H7 (cell line): ENCODE measurements around the gene ZFAND4. TPM values are rescaled to one million over a fixed set of nuclear protein-coding genes. Genes with fewer than 3 reads are reported as not detected.
"Not testable (repeated sequence)": the region's sequence is repeated elsewhere in the genome, so short reads cannot be mapped to it uniquely, and the experiment has no call there.

Experiments used
- DNase-seq: peaks from one replicate; pipeline ENCODE4 v3.0.0; 2012
- H3K27me3 ChIP-seq: 2 replicates; pipeline ENCODE4 v1.6.0; 2011; ENCODE audit warnings: mild to moderate bottlenecking, low read length; ENCODE audit not compliant: control insufficient read depth, insufficient read depth
- H3K36me3 ChIP-seq: replicated peaks from 2 replicates; pipeline ENCODE4 v1.5.1; 2011; ENCODE audit warnings: low read length; ENCODE audit not compliant: control insufficient read depth, insufficient read depth
- H3K4me3 ChIP-seq: 2 replicates; pipeline ENCODE4 v1.5.1; 2011; ENCODE audit warnings: low read depth, mild to moderate bottlenecking, control low read depth, low read length, moderate library complexity; ENCODE audit not compliant: insufficient read depth
- total RNA-seq: library from RNA; depleted of rRNA; stranded (reverse); fragments of >200 nt; shearing (Covaris generic); gene quantifications from 2 replicates; pipeline ENCODE4 v1.2.3, GENCODE V29; 2014

Gene ZFAND4
- total RNA-seq, 1 experiment from 2014 or later, result 8.0 TPM

- not testable (repeated sequence) for H3K27me3 ChIP-seq, DNase-seq, H3K4me3 ChIP-seq, H3K36me3 ChIP-seq
These were observed 17.8 kb downstream of the ZFAND4 start for GRCh38 chr10:45654753-45655141.

- Histone ChIP-seq H3K36me3 (no peaks in the 10 kb centered on the region), H3K4me3 (no peak overlapping the region), H3K27me3 (no peaks in the 10 kb centered on the region)
- no peak for DNase-seq
These were observed 19.1 kb downstream of the ZFAND4 start for GRCh38 chr10:45653454-45653853.

- Histone ChIP-seq H3K36me3 (no peaks in the 10 kb centered on the region), H3K27me3 (no peaks in the 10 kb centered on the region), H3K4me3 (no peak overlapping the region)
- no peak for DNase-seq
These were observed 20.1 kb downstream of the ZFAND4 start for GRCh38 chr10:45652511-45652910.

- no peaks in the 10 kb centered on the region for H3K27me3 ChIP-seq
- no peak overlapping the region for H3K4me3 ChIP-seq
- no peak for DNase-seq
- H3K36me3 ChIP-seq, result peaks cover 3% of the 10 kb centered on the region; the same call in 1 of the 2 replicates
These were observed 23.3 kb downstream of the ZFAND4 start for GRCh38 chr10:45649296-45649695.

GRCh38 chr10:45647118-45647517 lies 25.5 kb downstream of the ZFAND4 start:
- no peaks in the 10 kb centered on the region for H3K27me3 ChIP-seq
- no peak for DNase-seq
- peaks cover 3% of the 10 kb centered on the region; the same call in 1 of the 2 replicates for H3K36me3 ChIP-seq
- no peak overlapping the region for H3K4me3 ChIP-seq

- DNase-seq, result no peak
- no peak overlapping the region for H3K4me3 ChIP-seq
These were observed 26.1 kb downstream of the ZFAND4 start for GRCh38 chr10:45646384-45647050.

GRCh38 chr10:45644527-45644926 lies 28.0 kb downstream of the ZFAND4 start:
- no peak for DNase-seq
- H3K27me3 ChIP-seq, result no peaks in the 10 kb centered on the region
- H3K36me3 ChIP-seq, result peaks cover 3% of the 10 kb centered on the region; the same call in 1 of the 2 replicates
- no peak overlapping the region for H3K4me3 ChIP-seq

More at GRCh38 chr10:45646384-45647050, 26.1 kb downstream of the ZFAND4 start:
- H3K27me3 ChIP-seq, result no peaks in the 10 kb centered on the region
- H3K36me3 ChIP-seq, result peaks cover 3% of the 10 kb centered on the region; the same call in 1 of the 2 replicates

GRCh38 chr10:45640941-45641340 lies 31.6 kb downstream of the ZFAND4 start:
- no peaks in the 10 kb centered on the region for H3K27me3 ChIP-seq
- H3K36me3 ChIP-seq, result no peaks in the 10 kb centered on the region
- DNase-seq, result no peak
- no peak overlapping the region for H3K4me3 ChIP-seq

- H3K27me3 ChIP-seq, result no peaks in the 10 kb centered on the region
- no peak overlapping the region for H3K4me3 ChIP-seq
- H3K36me3 ChIP-seq, result no peaks in the 10 kb centered on the region
- DNase-seq, result no peak
These were observed 32.5 kb downstream of the ZFAND4 start for GRCh38 chr10:45640049-45640448.

- no peak for DNase-seq
- Histone ChIP-seq H3K27me3 (no peaks in the 10 kb centered on the region), H3K36me3 (no peaks in the 10 kb centered on the region), H3K4me3 (no peak overlapping the region)
These were observed 45.0 kb downstream of the ZFAND4 start for GRCh38 chr10:45627412-45628048.

GRCh38 chr10:45625879-45626278 lies 46.7 kb downstream of the ZFAND4 start:
- no peak for DNase-seq
- Histone ChIP-seq H3K36me3 (no peaks in the 10 kb centered on the region), H3K27me3 (no peaks in the 10 kb centered on the region), H3K4me3 (no peak overlapping the region)

GRCh38 chr10:45624724-45625123 lies 47.8 kb downstream of the ZFAND4 start:
- no peak for DNase-seq
- Histone ChIP-seq H3K36me3 (no peaks in the 10 kb centered on the region), H3K27me3 (no peaks in the 10 kb centered on the region), H3K4me3 (no peak overlapping the region)

- H3K36me3 ChIP-seq, result no peaks in the 10 kb centered on the region; the same call in 1 of the 2 replicates
- DNase-seq, result no peak
- no peaks in the 10 kb centered on the region for H3K27me3 ChIP-seq
- H3K4me3 ChIP-seq, result no peak overlapping the region
These were observed 57.7 kb downstream of the ZFAND4 start for GRCh38 chr10:45614869-45615268.

- Histone ChIP-seq H3K4me3 (no peak overlapping the region), H3K36me3 (no peaks in the 10 kb centered on the region; the same call in 1 of the 2 replicates), H3K27me3 (no peaks in the 10 kb centered on the region)
- DNase-seq, result no peak
These were observed 59.8 kb downstream of the ZFAND4 start for GRCh38 chr10:45612741-45613140.

- Histone ChIP-seq H3K27me3 (no peaks in the 10 kb centered on the region), H3K36me3 (no peaks in the 10 kb centered on the region), H3K4me3 (no peak overlapping the region)
- no peak for DNase-seq
These were observed 64.5 kb downstream of the ZFAND4 start for GRCh38 chr10:45608052-45608451.
